ACC112 (cell line): Measurements from ENCODE around the gene STON1.

Source experiments
- H2AFZ ChIP-seq: fragments of 200-600 bp; sonication (generic); one replicate; pipeline ENCODE4 v1.6.0; 2017; ENCODE audit warnings: antibody characterized with exemption, low read length; ENCODE audit not compliant: unreplicated experiment
- H3K27ac ChIP-seq: fragments of 200-600 bp; sonication (generic); 2 replicates; pipeline ENCODE4 v1.5.1; 2014; ENCODE audit warnings: low read depth, mild to moderate bottlenecking, antibody characterized with exemption, low read length, moderate library complexity
- H3K27me3 ChIP-seq: fragments of 200-600 bp; sonication (generic); 2 replicates; pipeline ENCODE4 v1.6.1; 2014; ENCODE audit warnings: mild to moderate bottlenecking, antibody characterized with exemption, low read length, moderate library complexity, mixed read lengths; ENCODE audit not compliant: insufficient read depth
- H3K36me3 ChIP-seq: fragments of 200-600 bp; sonication (generic); 2 replicates; pipeline ENCODE4 v1.6.1; 2016; ENCODE audit warnings: mild to moderate bottlenecking, antibody characterized with exemption, low read length, moderate library complexity, mixed read lengths; ENCODE audit not compliant: insufficient read depth
- H3K4me1 ChIP-seq: fragments of 200-600 bp; sonication (generic); one replicate; pipeline ENCODE4 v1.6.1; 2016; ENCODE audit warnings: low read length, mixed read lengths; ENCODE audit not compliant: insufficient read depth, unreplicated experiment, control insufficient read depth
- H3K4me3 ChIP-seq: fragments of 200-600 bp; sonication (generic); 2 replicates; pipeline ENCODE4 v1.5.1; 2014; ENCODE audit warnings: mild to moderate bottlenecking, low read depth, low read length
- H3K79me2 ChIP-seq: fragments of 200-600 bp; sonication (generic); one replicate; pipeline ENCODE4 v1.6.0; 2016; ENCODE audit warnings: low read length; ENCODE audit not compliant: control insufficient read depth, unreplicated experiment, insufficient read depth

Gene STON1

GRCh38 chr2:48528431-48528830, 1.5 kb upstream of the STON1 start:
- no peak overlapping the region for H3K4me3 ChIP-seq
- H2AFZ ChIP-seq = no peak overlapping the region
- H3K4me1 ChIP-seq = peaks cover 8% of the 10 kb centered on the region
- H3K79me2 ChIP-seq = no peaks in the 10 kb centered on the region
- no peaks in the 10 kb centered on the region for H3K27me3 ChIP-seq
- no peaks in the 10 kb centered on the region for H3K36me3 ChIP-seq
- H3K27ac ChIP-seq = no peak overlapping the region

GRCh38 chr2:48529194-48529593, 760 bp upstream of the STON1 start:
- no peaks in the 10 kb centered on the region for H3K79me2 ChIP-seq
- peaks cover 8% of the 10 kb centered on the region for H3K4me1 ChIP-seq
- H3K36me3 ChIP-seq = no peaks in the 10 kb centered on the region
- H3K27ac ChIP-seq = no peak overlapping the region
- no peak overlapping the region for H2AFZ ChIP-seq
- no peaks in the 10 kb centered on the region for H3K27me3 ChIP-seq
- H3K4me3 ChIP-seq = 0 out of 2 replicates have a peak overlapping the region, but pooled peaks have one; percentile 34

- Histone ChIP-seq H3K36me3 (no peaks in the 10 kb centered on the region), H3K27ac (no peak overlapping the region), H3K27me3 (no peaks in the 10 kb centered on the region), H3K79me2 (no peaks in the 10 kb centered on the region), H3K4me3 (peak overlapping the region; percentile 86), H3K4me1 (peaks cover 8% of the 10 kb centered on the region), H2AFZ (peak overlapping the region; percentile 68)
Observed at GRCh38 chr2:48529676-48530032, 300 bp upstream of the STON1 start.

- Histone ChIP-seq H3K4me1 (peaks cover 8% of the 10 kb centered on the region), H3K79me2 (no peaks in the 10 kb centered on the region), H3K4me3 (peak overlapping the region; percentile 86), H3K27me3 (no peaks in the 10 kb centered on the region), H2AFZ (peak overlapping the region; percentile 78), H3K27ac (peak overlapping the region; percentile 17; the same call in 1 of the 2 replicates), H3K36me3 (no peaks in the 10 kb centered on the region)
Observed at GRCh38 chr2:48531141-48531648, 1.2 kb downstream of the STON1 start.

- no peaks in the 10 kb centered on the region for H3K79me2 ChIP-seq
- H2AFZ ChIP-seq = no peak overlapping the region
- H3K36me3 ChIP-seq = no peaks in the 10 kb centered on the region
- peaks cover 8% of the 10 kb centered on the region for H3K4me1 ChIP-seq
- H3K27me3 ChIP-seq = no peaks in the 10 kb centered on the region
- no peak overlapping the region for H3K27ac ChIP-seq
- H3K4me3 ChIP-seq = no peak overlapping the region; the same call in 1 of the 2 replicates
Observed at GRCh38 chr2:48532174-48532573, 2.2 kb downstream of the STON1 start.

- no peak overlapping the region for H2AFZ ChIP-seq
- H3K4me1 ChIP-seq = peaks cover 8% of the 10 kb centered on the region
- H3K4me3 ChIP-seq = no peak overlapping the region
- no peaks in the 10 kb centered on the region for H3K27me3 ChIP-seq
- H3K36me3 ChIP-seq = no peaks in the 10 kb centered on the region
- H3K27ac ChIP-seq = no peak overlapping the region
- H3K79me2 ChIP-seq = no peaks in the 10 kb centered on the region
Observed at GRCh38 chr2:48532824-48533223, 2.9 kb downstream of the STON1 start.

- no peaks in the 10 kb centered on the region for H3K79me2 ChIP-seq
- no peak overlapping the region for H3K27ac ChIP-seq
- no peak overlapping the region for H3K4me3 ChIP-seq
- peaks cover 8% of the 10 kb centered on the region for H3K4me1 ChIP-seq
- H3K27me3 ChIP-seq = no peaks in the 10 kb centered on the region
- H2AFZ ChIP-seq = no peak overlapping the region
- no peaks in the 10 kb centered on the region; the same call in 1 of the 2 replicates for H3K36me3 ChIP-seq
Observed at GRCh38 chr2:48534781-48535180, 4.8 kb downstream of the STON1 start.

GRCh38 chr2:48540237-48540935, 10.4 kb downstream of the STON1 start:
- Histone ChIP-seq H3K79me2 (no peaks in the 10 kb centered on the region), H3K4me3 (no peak overlapping the region), H3K4me1 (no peaks in the 10 kb centered on the region), H3K27ac (no peak overlapping the region), H2AFZ (no peak overlapping the region), H3K27me3 (no peaks in the 10 kb centered on the region), H3K36me3 (no peaks in the 10 kb centered on the region; the same call in 1 of the 2 replicates)

GRCh38 chr2:48541666-48542389, 11.9 kb downstream of the STON1 start:
- H3K27me3 ChIP-seq = no peaks in the 10 kb centered on the region
- no peaks in the 10 kb centered on the region for H3K79me2 ChIP-seq
- no peak overlapping the region for H2AFZ ChIP-seq
- H3K4me3 ChIP-seq = no peak overlapping the region
- H3K4me1 ChIP-seq = no peaks in the 10 kb centered on the region
- no peak overlapping the region for H3K27ac ChIP-seq
- H3K36me3 ChIP-seq = no peaks in the 10 kb centered on the region; the same call in 1 of the 2 replicates

- Histone ChIP-seq H3K27ac (no peak overlapping the region), H3K4me1 (no peaks in the 10 kb centered on the region), H3K4me3 (no peak overlapping the region), H3K36me3 (no peaks in the 10 kb centered on the region; the same call in 1 of the 2 replicates), H3K27me3 (no peaks in the 10 kb centered on the region), H2AFZ (no peak overlapping the region), H3K79me2 (no peaks in the 10 kb centered on the region)
Observed at GRCh38 chr2:48543895-48544294, 13.9 kb downstream of the STON1 start.

GRCh38 chr2:48545244-48545643, 15.3 kb downstream of the STON1 start:
- no peak overlapping the region for H3K4me3 ChIP-seq
- no peak overlapping the region for H3K27ac ChIP-seq
- no peaks in the 10 kb centered on the region for H3K79me2 ChIP-seq
- no peak overlapping the region for H2AFZ ChIP-seq
- no peaks in the 10 kb centered on the region for H3K36me3 ChIP-seq
- no peaks in the 10 kb centered on the region for H3K27me3 ChIP-seq
- H3K4me1 ChIP-seq = no peaks in the 10 kb centered on the region
